HG03064 (cell line): ENCODE results near the gene S100A4.
"Not testable (repeated sequence)": the region's sequence is repeated elsewhere in the genome, so short reads cannot be mapped to it uniquely, and the experiment has no call there.

Experiments
- ATAC-seq: cut with Tn5 transposase; IDR thresholded peaks from one replicate; pipeline ENCODE4 v1.9.1; 2021; ENCODE audit warnings: low read depth; ENCODE audit not compliant: unreplicated experiment

The S100A4 gene

DNA sequence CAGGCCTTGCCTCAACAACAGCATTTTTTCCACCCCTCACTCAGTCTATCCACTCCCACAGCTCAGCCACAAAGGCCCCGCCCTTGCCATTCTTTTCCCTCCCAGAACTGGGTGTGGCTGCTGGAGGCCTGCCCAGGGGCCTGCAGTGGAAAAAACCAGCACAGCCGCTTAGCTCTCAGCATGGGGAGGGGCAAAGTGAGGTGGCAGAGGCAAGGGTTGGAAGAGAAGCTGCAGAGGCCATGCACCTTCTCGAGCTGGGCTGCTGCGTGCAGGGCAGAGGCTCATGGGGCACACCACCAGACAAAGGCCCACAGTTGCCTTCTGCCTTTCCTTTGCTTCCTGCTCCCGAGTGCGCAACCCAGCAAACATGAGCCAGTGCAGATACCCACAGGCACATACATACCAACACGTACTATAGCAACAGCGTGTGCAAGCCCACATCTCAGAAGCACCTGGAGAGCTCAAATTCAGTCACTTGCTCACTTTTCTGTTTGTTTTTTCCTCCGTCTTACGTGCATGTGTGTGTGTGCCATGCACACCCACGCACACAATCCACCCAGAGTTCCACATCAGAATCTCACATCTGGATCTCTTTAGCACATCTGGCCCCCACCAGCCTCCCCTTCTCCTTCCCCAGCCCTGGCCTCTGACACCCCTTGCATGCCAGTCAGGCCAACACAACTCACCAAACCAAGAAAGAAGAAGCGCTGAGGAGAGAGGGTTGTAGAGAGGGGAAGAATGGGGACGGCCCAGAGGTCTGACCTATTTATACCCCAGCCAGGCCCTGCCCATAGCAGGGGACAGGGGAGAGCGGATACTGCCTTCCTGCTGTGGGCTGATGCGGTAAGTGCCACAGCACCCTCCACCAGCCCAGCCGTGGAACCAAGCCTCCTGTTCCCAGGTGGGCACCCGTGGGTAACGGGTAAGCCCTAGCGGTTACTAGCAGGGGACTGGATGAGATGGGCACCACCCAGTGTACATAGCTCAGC, at the start of gene S100A4:
Gene S100A4 (minus strand): TSS at position 740 of the 989 bp plus-strand sequence. CDS start 1,012 bp downstream, outside the sequence.
- no peak for ATAC-seq

- ATAC-seq = no peak
These were observed 47.1 kb upstream of the S100A4 start for GRCh38 chr1:153592748-153593147.

DNA sequence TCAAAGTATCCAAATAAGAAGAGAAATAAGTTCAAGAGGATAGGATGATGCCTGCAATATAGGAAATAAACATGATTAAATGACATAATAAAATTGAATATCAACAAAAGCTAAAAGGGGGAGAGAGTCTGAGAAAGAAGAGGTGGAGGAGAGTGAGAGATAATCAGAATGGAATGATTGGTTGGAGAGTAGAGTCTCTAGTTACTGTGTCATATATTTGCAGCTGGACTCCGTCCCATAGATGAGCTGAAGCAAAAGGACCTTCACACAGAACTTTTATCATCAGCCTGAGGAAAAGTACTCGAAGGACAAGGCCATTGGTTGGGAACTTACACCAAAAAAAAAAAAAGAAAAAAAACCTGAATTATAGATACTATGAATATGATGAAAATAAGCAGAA, 42.9 kb upstream of the S100A4 start:
- ATAC-seq = no peak

GRCh38 chr1:153588033-153588432, 42.4 kb upstream of the S100A4 start:
- not testable (repeated sequence) for ATAC-seq

- no peak for ATAC-seq
These were observed 41.7 kb upstream of the S100A4 start for GRCh38 chr1:153587314-153587713.

- ATAC-seq = no peak
These were observed 40.7 kb upstream of the S100A4 start for GRCh38 chr1:153586347-153586746.

GRCh38 chr1:153585006-153585405, 39.4 kb upstream of the S100A4 start:
- no peak for ATAC-seq

DNA sequence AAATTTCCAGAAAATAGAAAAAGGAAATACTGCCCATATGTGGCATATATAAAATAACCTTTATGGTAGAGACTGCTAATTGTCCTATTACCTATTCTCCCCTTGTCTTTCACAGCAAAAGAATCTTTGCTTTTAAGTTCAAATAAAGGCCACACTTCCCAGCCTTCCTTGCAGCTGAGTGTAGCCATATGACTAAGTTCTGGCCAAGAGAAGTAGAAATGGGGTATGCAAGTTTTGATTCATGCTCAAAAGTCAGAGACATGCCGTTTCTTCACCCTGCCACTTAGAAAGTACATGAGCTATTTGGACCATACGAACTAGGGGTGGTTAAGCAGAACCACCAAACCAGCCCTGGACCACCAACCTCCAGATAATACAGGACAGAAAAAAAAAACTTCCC, 38.4 kb upstream of the S100A4 start:
- no peak for ATAC-seq

DNA sequence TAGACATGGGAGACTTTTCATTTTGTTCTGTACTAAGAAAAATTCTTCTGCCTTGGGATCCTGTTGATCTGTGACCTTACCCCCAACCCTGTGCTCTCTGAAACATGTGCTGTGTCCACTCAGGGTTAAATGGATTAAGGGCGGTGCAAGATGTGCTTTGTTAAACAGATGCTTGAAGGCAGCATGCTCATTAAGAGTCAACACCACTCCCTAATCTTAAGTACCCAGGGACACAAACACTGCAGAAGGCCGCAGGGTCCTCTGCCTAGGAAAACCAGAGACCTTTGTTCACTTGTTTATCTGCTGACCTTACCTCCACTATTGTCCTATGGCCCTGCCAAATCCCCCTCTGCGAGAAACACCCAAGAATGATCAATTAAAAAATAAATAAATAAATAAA, 37.9 kb upstream of the S100A4 start:
- ATAC-seq = not testable (repeated sequence)

DNA sequence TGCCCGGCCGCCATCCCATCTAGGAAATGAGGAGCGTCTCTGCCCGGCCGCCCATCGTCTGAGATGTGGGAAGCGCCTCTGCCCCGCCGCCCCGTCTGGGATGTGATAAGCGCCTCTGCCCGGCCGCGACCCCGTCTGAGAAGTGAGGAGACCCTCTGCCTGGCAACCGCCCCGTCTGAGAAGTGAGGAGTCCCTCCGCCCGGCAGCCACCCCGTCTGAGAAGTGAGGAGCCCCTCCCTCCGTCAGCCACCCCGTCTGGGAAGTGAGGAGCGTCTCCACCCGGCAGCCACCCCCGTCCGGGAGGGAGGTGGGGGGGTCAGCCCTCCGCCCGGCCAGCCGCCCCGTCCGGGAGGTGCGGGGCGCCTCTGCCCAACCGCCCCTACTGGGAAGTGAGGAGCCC, 37.2 kb upstream of the S100A4 start:
- not testable (repeated sequence) for ATAC-seq

- ATAC-seq = no peak
These were observed 33.3 kb upstream of the S100A4 start for GRCh38 chr1:153578936-153579335.

- no peak for ATAC-seq
These were observed 32.9 kb upstream of the S100A4 start for GRCh38 chr1:153578490-153578889.

- no peak for ATAC-seq
These were observed 32.0 kb upstream of the S100A4 start for GRCh38 chr1:153577624-153578051.

DNA sequence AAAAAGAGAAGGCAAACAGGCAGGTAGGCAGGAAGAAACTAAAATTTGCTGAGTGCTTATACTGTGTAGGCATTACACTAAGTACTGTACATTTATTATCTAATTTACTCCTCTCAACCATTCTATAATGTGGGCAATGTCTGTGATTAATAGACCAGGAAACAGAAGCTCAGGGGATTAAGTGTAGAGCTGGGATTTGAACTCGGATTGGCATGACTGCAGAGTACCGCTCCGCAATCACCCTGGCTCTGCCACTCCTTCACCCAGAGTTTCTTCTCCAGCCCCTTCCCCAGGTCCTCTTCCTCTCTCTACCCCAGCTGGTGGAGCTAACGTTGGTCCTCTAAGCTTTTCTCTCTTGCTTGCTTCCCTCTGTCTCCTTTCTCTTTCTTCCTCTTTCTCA, 31.5 kb upstream of the S100A4 start:
- ATAC-seq = no peak

GRCh38 chr1:153575497-153575896, 29.9 kb upstream of the S100A4 start:
- ATAC-seq = not testable (repeated sequence)

DNA sequence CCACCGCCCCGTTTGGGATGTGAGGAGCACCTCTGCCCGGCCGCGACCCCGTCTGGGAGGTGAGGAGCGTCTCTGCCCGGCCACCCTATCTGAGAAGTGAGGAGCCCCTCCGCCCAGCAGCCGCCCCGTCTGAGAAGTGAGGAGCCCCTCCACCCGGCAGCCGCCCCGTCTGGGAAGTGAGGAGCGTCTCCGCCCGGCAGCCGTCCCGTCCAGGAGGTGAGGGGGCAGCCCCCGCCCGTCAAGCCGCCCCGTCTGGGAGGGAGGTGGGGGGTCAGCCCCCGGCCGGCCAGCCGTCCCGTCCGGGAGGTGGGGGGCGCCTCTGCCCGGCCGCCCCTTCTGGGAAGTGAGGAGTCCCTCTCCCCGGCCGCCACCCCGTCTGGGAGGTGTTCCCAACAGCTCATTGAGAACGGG, 29.5 kb upstream of the S100A4 start:
- ATAC-seq = not testable (repeated sequence)

GRCh38 chr1:153573351-153573750, 27.7 kb upstream of the S100A4 start:
- ATAC-seq = no peak

- ATAC-seq = no peak
These were observed 27.0 kb upstream of the S100A4 start for GRCh38 chr1:153572569-153573015.

GRCh38 chr1:153571706-153572105, 26.1 kb upstream of the S100A4 start:
- ATAC-seq = no peak

DNA sequence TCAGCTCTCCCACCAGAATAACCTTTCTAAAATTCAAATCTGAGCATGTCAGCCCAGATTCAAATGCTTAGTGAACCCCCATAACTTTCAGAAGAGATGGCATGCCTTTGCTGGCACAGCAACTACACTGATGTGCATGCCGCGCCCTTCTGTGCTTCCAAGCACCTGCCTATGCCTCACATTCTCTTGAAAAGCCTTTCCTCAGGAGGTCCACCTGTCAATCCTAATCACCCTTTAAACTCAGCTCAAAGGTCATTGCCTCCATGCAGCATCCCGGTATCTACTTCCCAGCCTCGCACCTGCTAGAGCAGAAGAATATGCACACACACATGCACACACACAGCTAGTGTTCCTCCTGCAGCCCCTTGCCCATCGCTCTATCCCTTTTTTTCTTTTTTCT, 25.3 kb upstream of the S100A4 start:
- ATAC-seq = no peak

- ATAC-seq = no peak
These were observed 23.9 kb upstream of the S100A4 start for GRCh38 chr1:153569465-153569864.
